ENCODE results near the gene ZNF200. TPM values are rescaled to one million over a fixed set of nuclear protein-coding genes. Genes with fewer than 3 reads are reported as not detected.

ZNF200 gene
- total RNA-seq, 1 experiment from 2014 or later, result 5.0 TPM

DNA sequence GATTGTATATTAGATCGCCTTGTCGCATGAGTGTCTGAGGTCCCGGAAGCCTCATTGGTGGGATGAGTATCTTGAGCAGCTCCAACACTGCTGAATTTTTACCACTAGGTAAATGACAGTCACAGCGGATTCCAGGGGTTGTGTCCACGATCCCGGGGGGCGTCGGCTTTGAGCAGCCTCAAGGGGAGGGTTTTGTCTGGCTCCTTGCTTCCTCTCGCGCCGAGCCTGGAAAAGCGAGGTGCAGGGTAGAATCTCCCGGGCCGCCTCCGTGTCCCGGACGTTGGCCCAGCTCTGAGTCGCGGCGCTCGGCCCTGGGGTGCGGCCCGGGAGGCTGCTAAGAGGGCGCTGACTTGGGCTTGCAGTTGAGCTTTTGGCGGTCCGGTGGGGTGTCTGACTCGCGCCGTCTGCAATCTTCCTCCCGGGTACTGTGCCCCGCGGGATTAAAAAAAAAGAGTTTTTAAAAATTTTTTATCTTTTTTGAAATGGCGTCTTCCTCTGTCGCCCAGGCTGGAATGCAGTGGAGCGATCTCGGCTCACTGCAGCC, 42.4 kb downstream of the ZNF200 start:
- Histone ChIP-seq H3F3A (ENCODE audit: low read length, unreplicated experiment) (no peaks in the 10 kb centered on the region), H3K79me2 (ENCODE audit: low read length) (no peaks in the 10 kb centered on the region), H3K4me1 (ENCODE audit: insufficient read depth, low read length) (no peaks in the 10 kb centered on the region), H3K9ac (ENCODE audit: low read length) (no peak overlapping the region), H3K27me3 (ENCODE audit: low read length) (no peaks in the 10 kb centered on the region), H3K4me3 (ENCODE audit: low read length) (no peak overlapping the region), H3K27ac (ENCODE audit: low read length) (no peak overlapping the region), H3K9me2 (replicated peaks; ENCODE audit: low read length) (no peaks in the 10 kb centered on the region), H3K36me3 (ENCODE audit: low read depth, low read length) (no peaks in the 10 kb centered on the region), H4K20me1 (ENCODE audit: low read length) (no peaks in the 10 kb centered on the region), H3K4me2 (ENCODE audit: low read length) (no peak overlapping the region), H3K9me3 (ENCODE audit: low read length) (no peaks in the 10 kb centered on the region), H2AFZ (ENCODE audit: low read length) (no peak overlapping the region)
- DNase-seq, result no peak
- BruUV-seq (replicated peaks), result no TSS peak
- intact Hi-C loops (cut with micrococcal nuclease), result no loop called here
- ChIA-PET POLR2A (ENCODE audit: unreplicated experiment) (no interaction called here), CTCF (no interaction called here)
- TF ChIP-seq EZH2phosphoT487 (IDR thresholded peaks at IDR 0.05; ENCODE audit: borderline replicate concordance, low read length) (no peak), EZH2 (IDR thresholded peaks at IDR 0.05; ENCODE audit: low read length, unreplicated experiment) (no peak), CTCF (conservative IDR thresholded peaks at IDR 0.05; ENCODE audit: low read depth, low read length) (no peak)
- ATAC-seq, result no peak

DNA sequence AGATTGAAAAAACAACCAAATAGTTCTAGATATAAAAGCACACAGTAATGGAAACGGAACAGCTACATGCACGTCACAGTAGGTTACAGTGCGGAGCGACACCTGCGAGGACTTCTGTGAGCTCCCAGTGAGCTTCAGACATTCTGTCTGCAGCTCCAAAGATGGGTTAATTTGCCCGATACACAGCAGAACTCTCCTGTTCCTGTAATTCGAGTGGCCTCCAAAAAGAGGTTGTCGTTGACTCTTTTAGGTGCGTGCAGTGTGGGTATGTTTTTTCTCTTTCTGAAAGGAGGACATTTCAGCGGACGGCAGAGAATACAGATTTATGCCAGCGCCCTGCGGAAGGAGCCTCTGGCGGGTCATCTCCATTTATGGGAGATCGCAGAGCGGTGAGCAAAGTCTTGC, 44.0 kb downstream of the ZNF200 start:
- H3K27ac ChIP-seq (ENCODE audit: low read length), result no peak overlapping the region
- H3F3A ChIP-seq (ENCODE audit: low read length, unreplicated experiment), result no peaks in the 10 kb centered on the region
- POLR2A ChIA-PET (ENCODE audit: unreplicated experiment), result no interaction called here
- no TSS peak for BruUV-seq (replicated peaks)
- no peaks in the 10 kb centered on the region for H3K9me2 ChIP-seq (replicated peaks; ENCODE audit: low read length)
- no peak for TF ChIP-seq EZH2 (IDR thresholded peaks at IDR 0.05; ENCODE audit: low read length, unreplicated experiment)
- TF ChIP-seq EZH2phosphoT487 (IDR thresholded peaks at IDR 0.05; ENCODE audit: borderline replicate concordance, low read length), result no peak
- TF ChIP-seq CTCF (conservative IDR thresholded peaks at IDR 0.05; ENCODE audit: low read depth, low read length), result no peak
- DNase-seq, result no peak
- no peaks in the 10 kb centered on the region for H3K79me2 ChIP-seq (ENCODE audit: low read length)
- no peaks in the 10 kb centered on the region for H3K9me3 ChIP-seq (ENCODE audit: low read length)
- no peak overlapping the region for H3K4me3 ChIP-seq (ENCODE audit: low read length)
- CTCF ChIA-PET, result no interaction called here
- no peaks in the 10 kb centered on the region for H4K20me1 ChIP-seq (ENCODE audit: low read length)
- ATAC-seq, result no peak
- no peak overlapping the region for H2AFZ ChIP-seq (ENCODE audit: low read length)
- H3K9ac ChIP-seq (ENCODE audit: low read length), result no peak overlapping the region
- H3K36me3 ChIP-seq (ENCODE audit: low read depth, low read length), result no peaks in the 10 kb centered on the region
- no peaks in the 10 kb centered on the region for H3K4me1 ChIP-seq (ENCODE audit: insufficient read depth, low read length)
- intact Hi-C loops (cut with micrococcal nuclease), result no loop called here
- H3K4me2 ChIP-seq (ENCODE audit: low read length), result no peak overlapping the region
- H3K27me3 ChIP-seq (ENCODE audit: low read length), result no peaks in the 10 kb centered on the region

DNA sequence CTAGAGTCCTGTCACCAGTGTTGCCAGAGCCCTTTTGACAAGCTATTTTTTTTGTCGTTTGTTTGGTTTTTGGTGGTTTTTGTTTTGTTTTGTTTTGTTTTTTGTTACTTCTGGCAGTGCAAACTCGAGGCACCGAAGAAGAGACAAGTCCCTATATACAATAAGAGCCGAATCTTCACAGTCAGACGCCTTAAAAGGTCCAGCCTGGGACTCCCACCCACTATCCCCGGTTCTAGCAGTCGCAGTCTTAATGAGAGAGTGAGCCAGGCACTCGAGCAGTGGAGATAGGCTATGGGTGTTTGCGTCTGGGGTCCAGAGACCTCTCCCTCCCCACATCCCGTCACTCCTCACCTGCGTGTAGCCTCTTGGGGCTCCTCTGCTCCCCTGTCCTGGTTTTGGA, 45.1 kb downstream of the ZNF200 start:
- Histone ChIP-seq H3K4me1 (ENCODE audit: insufficient read depth, low read length) (no peaks in the 10 kb centered on the region), H3K9ac (ENCODE audit: low read length) (no peak overlapping the region), H3F3A (ENCODE audit: low read length, unreplicated experiment) (no peaks in the 10 kb centered on the region), H3K27me3 (ENCODE audit: low read length) (no peaks in the 10 kb centered on the region), H2AFZ (ENCODE audit: low read length) (no peak overlapping the region), H3K4me3 (ENCODE audit: low read length) (no peak overlapping the region), H3K27ac (ENCODE audit: low read length) (no peak overlapping the region), H3K36me3 (ENCODE audit: low read depth, low read length) (no peaks in the 10 kb centered on the region), H3K79me2 (ENCODE audit: low read length) (no peaks in the 10 kb centered on the region), H4K20me1 (ENCODE audit: low read length) (no peaks in the 10 kb centered on the region), H3K9me2 (replicated peaks; ENCODE audit: low read length) (no peaks in the 10 kb centered on the region), H3K4me2 (ENCODE audit: low read length) (no peak overlapping the region), H3K9me3 (ENCODE audit: low read length) (no peaks in the 10 kb centered on the region)
- ChIA-PET CTCF (no interaction called here), POLR2A (ENCODE audit: unreplicated experiment) (no interaction called here)
- BruUV-seq (replicated peaks), result no TSS peak
- DNase-seq (no peak), ATAC-seq (no peak)
- TF ChIP-seq CTCF (conservative IDR thresholded peaks at IDR 0.05; ENCODE audit: low read depth, low read length) (no peak), EZH2phosphoT487 (IDR thresholded peaks at IDR 0.05; ENCODE audit: borderline replicate concordance, low read length) (no peak), EZH2 (IDR thresholded peaks at IDR 0.05; ENCODE audit: low read length, unreplicated experiment) (no peak)
- intact Hi-C loops (cut with micrococcal nuclease), result no loop called here

Measured in PC-3 (cell line).